GM12878 (cell line): Measurements from ENCODE around the gene ITPR2. TPM values are rescaled to one million over a fixed set of nuclear protein-coding genes. Genes with fewer than 3 reads are reported as not detected.
A peak's percentile ranks its signal among the peaks of the same experiment; 100 is the strongest.

ENCODE experiments used
- ATAC-seq: fragments of 200-7000 bp; cut with Tn5 transposase; 3 replicates; pipeline ENCODE4 v1.9.1; 2020; ENCODE audit warnings: mild to moderate bottlenecking, moderate library complexity
- BruUV-seq: library from RNA; stranded (reverse); fragments of 400-500 nt; replicated peaks from 2 replicates; lab custom pipeline; 2021; lab: Mats Ljungman, UMichigan
- CTCF ChIA-PET: fragments of 300-600 bp; sonication (Branson Sonifier 250); formaldehyde crosslinking; extraction: SDS; loops from one replicate; lab custom pipeline; 2021; ENCODE audit warnings: inconsistent platforms; lab: Yijun Ruan, JAX
- POLR2A ChIA-PET: fragments of 350-600 bp; formaldehyde crosslinking; extraction: SDS; loops from one replicate; lab custom pipeline; 2021; ENCODE audit warnings: inconsistent platforms; lab: Charles Lee
- RAD21 ChIA-PET: fragments of 300-600 bp; sonication (Branson Sonifier 250); formaldehyde crosslinking; loops from one replicate; lab custom pipeline; 2023; ENCODE audit warnings: antibody characterized with exemption; ENCODE audit not compliant: unreplicated experiment; lab: Charles Lee
- SMC1A ChIA-PET: fragments of 300-600 bp; sonication (Branson Sonifier 250); formaldehyde crosslinking; loops from one replicate; lab custom pipeline; 2023; ENCODE audit not compliant: unreplicated experiment, uncharacterized antibody; lab: Charles Lee
- DNase-seq: peaks from one replicate; pipeline ENCODE4 v3.0.0-alpha.2; 2011; ENCODE audit warnings: low read depth, low spot score
- FAIRE-seq: peaks from 3 replicates; lab custom pipeline; 2011; peaks lifted over from hg19 to GRCh38; lab: Jason Lieb, UNC
- H2AFZ ChIP-seq: 2 replicates; pipeline ENCODE4 v1.6.0; 2011; ENCODE audit warnings: low read depth, low read length, control low read depth; ENCODE audit not compliant: control insufficient read depth
- H3K27ac ChIP-seq: 2 replicates; pipeline ENCODE4 v1.5.1; 2011; ENCODE audit warnings: control low read depth; ENCODE audit not compliant: control insufficient read depth, insufficient read depth
- H3K27me3 ChIP-seq, 2 experiments: replicated peaks in 1 of 2; 2 replicates each; pipeline versions ENCODE4 v1.6.0 to v1.6.1; 2011; ENCODE audit warnings: low read length in 1 of 2; ENCODE audit not compliant: control insufficient read depth in 2 of 2, insufficient read depth in 2 of 2
- H3K36me3 ChIP-seq, 2 experiments: 2 replicates each; pipeline ENCODE4 v1.5.1; 2011; ENCODE audit warnings: low read length in 1 of 2; ENCODE audit not compliant: control insufficient read depth in 2 of 2, insufficient read depth in 2 of 2
- H3K4me1 ChIP-seq: 2 replicates; pipeline ENCODE4 v1.6.1; 2011; ENCODE audit warnings: mild to moderate bottlenecking, low read length, moderate library complexity, mixed read lengths; ENCODE audit not compliant: control insufficient read depth, insufficient read depth
- H3K4me2 ChIP-seq: 2 replicates; pipeline ENCODE4 v1.6.0; 2011; ENCODE audit warnings: control low read depth; ENCODE audit not compliant: control insufficient read depth, insufficient read depth
- H3K4me3 ChIP-seq: fragments of 200-600 bp; sonication (generic); 2 replicates; pipeline ENCODE4 v1.5.1; 2016
- H3K79me2 ChIP-seq: 2 replicates; pipeline ENCODE4 v1.6.0; 2011; ENCODE audit warnings: low read length; ENCODE audit not compliant: control insufficient read depth, insufficient read depth
- H3K9ac ChIP-seq: 2 replicates; pipeline ENCODE4 v1.8.0; 2011; ENCODE audit warnings: low read length, control low read depth, mixed read lengths; ENCODE audit not compliant: control insufficient read depth, insufficient read depth
- H3K9me3 ChIP-seq: replicated peaks from 3 replicates; pipeline ENCODE4 v1.5.1; 2011; ENCODE audit warnings: mild to moderate bottlenecking, low read length; ENCODE audit not compliant: control insufficient read depth, insufficient read depth
- H4K20me1 ChIP-seq: 2 replicates; pipeline ENCODE4 v1.6.0; 2011; ENCODE audit not compliant: control insufficient read depth, insufficient read depth
- ATF7 ChIP-seq: fragments of 450-650 bp; IDR thresholded peaks from 2 replicates; pipeline ENCODE4 v1.6.1; 2016; ENCODE audit warnings: low read depth, mild to moderate bottlenecking
- CHD1 ChIP-seq: IDR thresholded peaks from 2 replicates; pipeline ENCODE4 v1.6.1; 2012; ENCODE audit warnings: low read depth, low read length, improper control_type of control experiment
- EED ChIP-seq: sonication (generic); IDR thresholded peaks from 2 replicates; pipeline ENCODE4 v1.6.1; 2016; ENCODE audit warnings: antibody characterized with exemption, low read depth
- FOXK2 ChIP-seq: fragments of 450-650 bp; IDR thresholded peaks from 2 replicates; pipeline ENCODE4 v1.6.1; 2017; ENCODE audit warnings: mild to moderate bottlenecking, moderate library complexity
- GATAD2B ChIP-seq: fragments of 450-650 bp; conservative IDR thresholded peaks from 2 replicates; pipeline ENCODE4 v1.6.1; 2017; ENCODE audit warnings: low read depth, mild to moderate bottlenecking, moderate library complexity
- IRF5 ChIP-seq: fragments of 450-650 bp; IDR thresholded peaks from 2 replicates; pipeline ENCODE4 v1.6.1; 2017; ENCODE audit warnings: borderline replicate concordance
- KLF5 ChIP-seq: fragments of 450-650 bp; IDR thresholded peaks from 2 replicates; pipeline ENCODE4 v1.6.1; 2014; ENCODE audit warnings: mild to moderate bottlenecking; ENCODE audit not compliant: partially characterized antibody
- MEF2B ChIP-seq: fragments of 450-650 bp; IDR thresholded peaks from 2 replicates; pipeline ENCODE4 v1.6.1; 2018; ENCODE audit warnings: mild to moderate bottlenecking, moderate library complexity; ENCODE audit not compliant: partially characterized antibody, poor library complexity, severe bottlenecking
- NR2C1 ChIP-seq: fragments of 450-650 bp; IDR thresholded peaks from 2 replicates; pipeline ENCODE4 v1.6.1; 2017; ENCODE audit warnings: antibody characterized with exemption, mild to moderate bottlenecking, moderate library complexity
- RUNX3 ChIP-seq: IDR thresholded peaks from 2 replicates; pipeline ENCODE4 v1.6.1; 2012; ENCODE audit warnings: low read length, inconsistent platforms
- SIN3A ChIP-seq: IDR thresholded peaks from 2 replicates; pipeline ENCODE4 v1.6.1; 2012; ENCODE audit warnings: low read depth, low read length, improper control_type of control experiment
- SUZ12 ChIP-seq: fragments of 200-600 bp; sonication (generic); IDR thresholded peaks from one replicate; pipeline ENCODE4 v1.6.1; 2018; ENCODE audit warnings: antibody characterized with exemption, mild to moderate bottlenecking; ENCODE audit not compliant: unreplicated experiment
- TCF3 ChIP-seq: IDR thresholded peaks from 2 replicates; pipeline ENCODE4 v1.6.1; 2012; ENCODE audit warnings: low read depth, mild to moderate bottlenecking, low read length, borderline replicate concordance; ENCODE audit not compliant: insufficient read depth
- ZNF622 ChIP-seq: fragments of 450-650 bp; IDR thresholded peaks from 2 replicates; pipeline ENCODE4 v1.6.1; 2017; ENCODE audit warnings: mild to moderate bottlenecking, inconsistent platforms
- ZZZ3 ChIP-seq: IDR thresholded peaks from 2 replicates; pipeline ENCODE4 v1.6.1; 2011; ENCODE audit warnings: low read depth; ENCODE audit not compliant: control insufficient read depth, insufficient read length
- WGBS: methylation state at CpG from one replicate; pipeline ENCODE4 v1.1.6; 2016; ENCODE audit warnings: low lambda C conversion rate; ENCODE audit not compliant: insufficient replicate concordance, insufficient coverage; ENCODE audit errors: missing lambda C conversion rate; 5-methylcytosine and 5-hydroxymethylcytosine counted together
- in situ Hi-C: fragments of 300-500 bp; cut with MboI; formaldehyde crosslinking; loops from 9 replicates; pipeline ENCODE4 v1.14.3; 2018; ENCODE audit warnings: mixed read lengths
- intact Hi-C: fragments of 100-400 bp; cut with micrococcal nuclease; formaldehyde crosslinking; loops from one replicate; pipeline ENCODE4 v1.14.2; 2022; ENCODE audit not compliant: unreplicated experiment
- polyA plus RNA-seq, 11 experiments: library from polyadenylated mRNA; depleted of rRNA in 4 of 11; unstranded in 6 of 11; stranded (reverse) in 5 of 11; fragments of >200 nt; fragmentation: Nextera tagmentation in 4 of 11; fragmentation: Illumina TruSeq in 1 of 11; extraction: Ambion mirVana in 4 of 11; extraction: Trizol in 1 of 11; gene quantifications; 1 replicate in 1 of 11; 2 replicates in 10 of 11; pipeline versions ENCODE4 v1.2.1 to v1.2.3, GENCODE V29; 2011 to 2016; ENCODE audit warnings: inconsistent platforms in 2 of 11, missing spikeins in 2 of 11, low read depth in 1 of 11
- total RNA-seq, 4 experiments: library from RNA; depleted of rRNA in 3 of 4; stranded (reverse); fragments of >200 nt in 3 of 4; fragmentation: Illumina TruSeq in 1 of 4; extraction: Trizol in 1 of 4; gene quantifications; 2 replicates each; pipeline versions ENCODE4 v1.2.1 to v1.2.3, GENCODE V29; 2013 to 2021

The ITPR2 gene
- total and polyA plus RNA-seq, 10 of the 15 experiments (the other 5 are each of a cell fraction or from before 2014, with no cell fraction given) = 7.5 to 76.2 (median 47.1) TPM

- Histone ChIP-seq H3K4me2 (no peak overlapping the region), H3K27me3 (no peaks in the 10 kb centered on the region), H3K9ac (no peak overlapping the region)
- 100% methylated on average over 1 of the region's 1 CpG for WGBS
- ATAC-seq = no peak
- SMC1A ChIA-PET = interaction anchor here (7.8 kb wide), 1 partner anchor 17 kb away, joined by 98 read pairs; no protein-coding TSS in a partner anchor
- TF ChIP-seq SIN3A = no peak
- peak; percentile 46 for TF ChIP-seq MEF2B
- TF ChIP-seq, all 136 proteins: peak for 1
- H3K36me3 ChIP-seq = no peaks in the 10 kb centered on the region
- in situ Hi-C loops (no loop called here), intact Hi-C loops (no loop called here)
- DNase-seq (no peak), FAIRE-seq (no peak)
- POLR2A ChIA-PET = interaction anchor here (0.6 kb wide), 1 partner anchor 148 kb away, joined by 3 read pairs; no protein-coding TSS in a partner anchor
- no peaks in the 10 kb centered on the region for H3K79me2 ChIP-seq
- H4K20me1 ChIP-seq = no peaks in the 10 kb centered on the region
- H3K27ac ChIP-seq = no peak overlapping the region
- RAD21 ChIA-PET = no interaction called here
- H2AFZ ChIP-seq = no peak overlapping the region
- no peak overlapping the region for H3K4me3 ChIP-seq
- BruUV-seq = no TSS peak
- H3K9me3 ChIP-seq = no peaks in the 10 kb centered on the region
- CTCF ChIA-PET = no interaction called here
- H3K4me1 ChIP-seq = no peaks in the 10 kb centered on the region
These were observed 28.7 kb upstream of the ITPR2 start for GRCh38 chr12:26861690-26862089.

GRCh38 chr12:26857465-26858176, 24.6 kb upstream of the ITPR2 start:
- no peak overlapping the region for H3K4me3 ChIP-seq
- H3K9me3 ChIP-seq = no peaks in the 10 kb centered on the region
- no peak overlapping the region for H3K9ac ChIP-seq
- no peak overlapping the region for H2AFZ ChIP-seq
- no TSS peak for BruUV-seq
- ChIA-PET CTCF (interaction anchor here (0.8 to 7.2 kb wide), 8 partner anchors 9 to 157 kb away, joined by 3 to 115 read pairs (median 6); partner anchors contain the start of gene ITPR2), POLR2A (interaction anchor here (0.5 to 2.2 kb wide), 6 partner anchors 9 to 212 kb away, joined by 3 to 8 read pairs (median 6); no protein-coding TSS in a partner anchor), SMC1A (interaction anchor here (0.6 to 7.8 kb wide), 10 partner anchors 9 to 154 kb away, joined by 3 to 98 read pairs (median 7); no protein-coding TSS in a partner anchor), RAD21 (interaction anchor here (0.6 to 2.8 kb wide), 7 partner anchors 9 to 321 kb away, joined by 3 to 12 read pairs (median 4); no protein-coding TSS in a partner anchor)
- H3K79me2 ChIP-seq = no peaks in the 10 kb centered on the region
- no peaks in the 10 kb centered on the region for H3K27me3 ChIP-seq
- in situ Hi-C loops (no loop called here), intact Hi-C loops (loop anchor here (10.0 kb wide), 1 partner anchor 1483 kb away; no protein-coding TSS in a partner anchor)
- H3K27ac ChIP-seq = no peak overlapping the region
- TF ChIP-seq EED (no peak), ATF7 (no peak), ZNF622 (no peak), FOXK2 (no peak), TCF3 (no peak), SUZ12 (no peak), ZZZ3 (no peak), KLF5 (no peak), CHD1 (no peak), RUNX3 (no peak), NR2C1 (no peak), IRF5 (no peak), GATAD2B (no peak)
- no peaks in the 10 kb centered on the region for H3K36me3 ChIP-seq
- WGBS = 68% methylated on average over 6 of the region's 6 CpGs
- DNase-seq (no peak), FAIRE-seq (no peak), ATAC-seq (no peak)
- H3K4me1 ChIP-seq = peaks cover 3% of the 10 kb centered on the region; the same call in 1 of the 2 replicates
- no peaks in the 10 kb centered on the region for H4K20me1 ChIP-seq
- no peak overlapping the region for H3K4me2 ChIP-seq
